Measurements from ENCODE around the gene SIAH3. TPM values are rescaled to one million over a fixed set of nuclear protein-coding genes. Genes with fewer than 3 reads are reported as not detected.

Gene SIAH3
- total and polyA plus RNA-seq, 9 of the 15 experiments (the other 6 are each of a cell fraction or from before 2014, with no cell fraction given): not detected

DNA sequence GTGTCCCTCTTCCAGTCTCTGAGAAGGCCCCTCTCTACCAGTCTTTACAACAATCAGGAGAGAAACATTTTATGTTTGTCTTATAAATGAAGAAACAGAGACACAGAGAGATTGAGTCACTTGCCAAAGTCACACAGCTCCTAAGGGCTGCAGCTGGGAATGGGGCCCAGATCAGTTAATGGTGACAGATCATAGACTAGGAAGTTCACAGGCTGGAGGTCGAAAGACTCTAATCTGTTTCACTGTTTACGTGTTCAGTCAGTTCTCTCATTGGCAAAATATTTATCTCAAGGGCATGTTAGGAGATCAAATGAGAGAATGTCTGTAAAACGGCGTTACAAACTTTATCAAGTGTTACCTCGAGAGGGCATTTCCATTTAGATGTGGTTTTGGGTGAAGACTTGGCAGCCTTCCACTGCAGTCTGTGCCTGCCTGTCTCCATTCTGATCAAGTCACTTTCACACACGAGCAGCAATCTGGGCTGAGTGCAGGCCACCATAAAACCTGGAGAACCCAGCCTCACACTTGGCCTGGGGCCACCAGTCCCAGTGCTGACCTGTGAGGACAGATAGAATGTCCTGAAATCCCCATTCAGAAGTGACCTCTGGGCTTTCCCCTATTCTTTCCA is 65.1 kb downstream of the SIAH3 start:
- in situ Hi-C loops (cut with MboI) (no loop called here), intact Hi-C loops (cut with micrococcal nuclease) (no loop called here)
- BruUV-seq (replicated peaks): no TSS peak
- FAIRE-seq: no peak
- no peak for DNase-seq (ENCODE audit: extremely low read depth in 1 of 4, low spot score in 3 of 4)
- no peak for TF ChIP-seq PHF20 (IDR thresholded peaks at IDR 0.05; ENCODE audit: partially characterized antibody)
- Histone ChIP-seq H3K4me2 (ENCODE audit: insufficient read depth, low read length) (no peak overlapping the region), H3K9me1 (ENCODE audit: control insufficient read depth, insufficient read depth, low read length) (no peaks in the 10 kb centered on the region), H3K36me3 (ENCODE audit: control insufficient read depth, insufficient read depth, low read length) (no peaks in the 10 kb centered on the region), H3K27ac (ENCODE audit: extremely low read depth, low read depth, low read length) (no peak overlapping the region), H3K9me3 (replicated peaks; ENCODE audit: control insufficient read depth, insufficient read depth, low read depth, low read length) (no peaks in the 10 kb centered on the region), H3K79me2 (ENCODE audit: control insufficient read depth, insufficient read depth, low read length) (no peaks in the 10 kb centered on the region), H3K4me3 (no peak overlapping the region), H3K9ac (ENCODE audit: insufficient read depth in 1 of 2, low read depth in 2 of 2, low read length in 2 of 2) (no peak overlapping the region), H3K27me3 (ENCODE audit: control insufficient read depth in 2 of 2, insufficient read depth in 2 of 2, low read length in 2 of 2) (peaks cover 3 to 13% of the 10 kb centered on the region in 2 experiments; a peak in 4 of 5 replicates), H4K20me1 (replicated peaks; ENCODE audit: control insufficient read depth, insufficient read depth, low read length) (no peaks in the 10 kb centered on the region), H3K4me1 (replicated peaks in 1 of 2; ENCODE audit: control insufficient read depth in 2 of 2, insufficient read depth in 2 of 2, low read length in 2 of 2) (0 out of 5 replicates have a peak, but pooled peaks cover 0 to 7% of the 10 kb centered on the region in 2 experiments), H2AFZ (ENCODE audit: low read depth, low read length) (no peak overlapping the region)
- ChIA-PET POLR2A (no interaction called here), CTCF (ENCODE audit: low intra/inter-chr PET ratio) (no interaction called here)
- ATAC-seq: no peak
- WGBS (ENCODE audit: insufficient coverage, low coverage, missing lambda C conversion rate): 1% methylated on average over 6 of the region's 6 CpGs

- H3K27me3 ChIP-seq (ENCODE audit: control insufficient read depth in 2 of 2, insufficient read depth in 2 of 2, low read length in 2 of 2): peaks cover 3 to 16% of the 10 kb centered on the region in 2 experiments; a peak in 4 of 5 replicates
- H3K79me2 ChIP-seq (ENCODE audit: control insufficient read depth, insufficient read depth, low read length): no peaks in the 10 kb centered on the region
- H3K27ac ChIP-seq (ENCODE audit: extremely low read depth, low read depth, low read length): no peak overlapping the region
- no peaks in the 10 kb centered on the region for H4K20me1 ChIP-seq (replicated peaks; ENCODE audit: control insufficient read depth, insufficient read depth, low read length)
- H3K9me1 ChIP-seq (ENCODE audit: control insufficient read depth, insufficient read depth, low read length): no peaks in the 10 kb centered on the region
- ATAC-seq (no peak), DNase-seq (ENCODE audit: extremely low read depth in 1 of 4, low spot score in 3 of 4) (no peak), FAIRE-seq (no peak)
- H3K4me1 ChIP-seq (replicated peaks in 1 of 2; ENCODE audit: control insufficient read depth in 2 of 2, insufficient read depth in 2 of 2, low read length in 2 of 2): 0 out of 5 replicates have a peak, but pooled peaks cover 0 to 7% of the 10 kb centered on the region in 2 experiments
- 2% methylated on average over 9 of the region's 10 CpGs for WGBS (ENCODE audit: insufficient coverage, low coverage, missing lambda C conversion rate)
- H3K9me3 ChIP-seq (replicated peaks; ENCODE audit: control insufficient read depth, insufficient read depth, low read depth, low read length): no peaks in the 10 kb centered on the region
- no peak overlapping the region for H3K9ac ChIP-seq (ENCODE audit: insufficient read depth in 1 of 2, low read depth in 2 of 2, low read length in 2 of 2)
- no TSS peak for BruUV-seq (replicated peaks)
- POLR2A ChIA-PET: interaction anchor here (0.8 kb wide), 1 partner anchor 35 kb away, joined by 3 read pairs; no protein-coding TSS in a partner anchor
- H3K4me2 ChIP-seq (ENCODE audit: insufficient read depth, low read length): no peak overlapping the region
- no peak overlapping the region for H3K4me3 ChIP-seq
- intact Hi-C loops (cut with micrococcal nuclease) (no loop called here), in situ Hi-C loops (cut with MboI) (no loop called here)
- no peaks in the 10 kb centered on the region for H3K36me3 ChIP-seq (ENCODE audit: control insufficient read depth, insufficient read depth, low read length)
- H2AFZ ChIP-seq (ENCODE audit: low read depth, low read length): no peak overlapping the region
- CTCF ChIA-PET (ENCODE audit: low intra/inter-chr PET ratio): no interaction called here
- TF ChIP-seq CAMTA2 (CRISPR knock-in tag; conservative IDR thresholded peaks at IDR 0.05) (no peak), RBM14 (IDR thresholded peaks at IDR 0.05; ENCODE audit: borderline replicate concordance, insufficient read depth, low read depth, low read length) (no peak), SMARCC2 (IDR thresholded peaks at IDR 0.05; ENCODE audit: low read depth) (no peak), E2F1 (CRISPR knock-in tag; IDR thresholded peaks at IDR 0.05) (no peak), HNRNPK (IDR thresholded peaks at IDR 0.05; ENCODE audit: low read depth, low read length, poor library complexity, severe bottlenecking) (no peak), U2AF2 (optimal IDR thresholded peaks at IDR 0.05; ENCODE audit: low read depth, low read length) (no peak), ARNT (IDR thresholded peaks at IDR 0.05) (no peak), NBN (IDR thresholded peaks at IDR 0.05; ENCODE audit: low read depth) (no peak), ZNF830 (CRISPR knock-in tag; IDR thresholded peaks at IDR 0.05) (no peak), ZFP36 (IDR thresholded peaks at IDR 0.05; ENCODE audit: low read depth, low read length, partially characterized antibody) (no peak)
Observed at GRCh38 chr13:45784755-45785675, 66.5 kb downstream of the SIAH3 start.
